HG02763 (cell line): ENCODE measurements around the gene SETD7.
A peak's percentile ranks its signal among the peaks of the same experiment; 100 is the strongest.

ENCODE experiments used
- ATAC-seq: cut with Tn5 transposase; IDR thresholded peaks from one replicate; pipeline ENCODE4 v1.9.1; 2021; ENCODE audit warnings: mild to moderate bottlenecking, moderate library complexity; ENCODE audit not compliant: unreplicated experiment

The SETD7 gene

DNA sequence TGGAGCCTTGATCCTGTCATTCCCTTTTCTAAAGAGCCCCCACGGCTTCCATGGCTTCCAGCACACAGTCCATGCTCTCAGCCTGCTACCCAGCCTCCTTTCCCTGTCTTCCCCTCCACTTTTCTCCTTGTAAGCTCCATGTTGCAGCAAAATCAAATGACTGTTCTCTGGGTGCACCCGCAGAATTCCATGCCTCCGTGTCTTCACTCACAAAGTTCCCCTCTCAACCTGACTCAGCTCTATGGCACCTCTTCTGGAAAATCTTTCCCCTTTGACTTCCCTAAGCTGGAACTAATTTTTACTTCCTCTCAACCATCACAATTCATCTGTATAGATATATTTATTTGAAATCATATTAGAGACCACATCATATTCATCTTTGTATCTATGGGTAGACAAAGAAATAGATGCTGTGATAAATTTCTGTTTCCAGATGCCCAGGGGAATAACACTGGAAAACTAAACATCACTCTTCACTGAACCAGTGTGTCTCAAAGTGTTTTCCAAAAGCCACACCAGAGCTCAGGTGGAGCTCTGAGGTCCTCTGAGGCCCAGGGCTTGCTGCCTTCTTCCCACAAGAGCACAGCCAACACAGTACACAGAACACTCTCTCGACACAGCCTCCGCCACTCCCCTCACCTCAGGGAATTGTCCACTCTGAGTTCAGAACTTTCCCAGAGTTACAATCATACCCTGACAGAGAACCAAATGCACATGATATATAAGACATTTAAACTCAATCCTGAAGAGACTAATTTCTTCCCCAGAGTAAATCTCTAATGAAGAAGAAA lies 3.3 kb downstream of the SETD7 start:
- no peak for ATAC-seq

GRCh38 chr4:139550724-139551429 lies 5.1 kb downstream of the SETD7 start:
- ATAC-seq: no peak

DNA sequence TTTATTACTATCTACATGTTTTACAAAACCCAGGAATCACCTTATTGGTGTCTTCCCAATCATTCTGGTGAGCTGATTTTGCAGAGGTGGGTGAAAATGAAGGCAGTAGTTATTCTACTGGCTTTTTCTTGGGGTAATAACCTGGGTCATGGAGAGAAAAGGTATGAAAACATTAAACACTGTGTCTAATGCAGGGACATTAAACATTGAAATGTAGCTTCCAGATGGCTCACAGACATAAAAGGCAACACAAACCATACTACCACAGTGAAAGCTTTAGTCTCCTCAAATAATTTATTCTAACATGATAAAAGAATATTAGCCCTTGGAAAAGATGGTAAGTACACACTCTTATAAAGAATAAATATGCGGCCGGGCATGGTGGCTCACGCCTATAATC lies 8.0 kb downstream of the SETD7 start:
- no peak for ATAC-seq

GRCh38 chr4:139540632-139541031 lies 15.4 kb downstream of the SETD7 start:
- ATAC-seq: no peak

DNA sequence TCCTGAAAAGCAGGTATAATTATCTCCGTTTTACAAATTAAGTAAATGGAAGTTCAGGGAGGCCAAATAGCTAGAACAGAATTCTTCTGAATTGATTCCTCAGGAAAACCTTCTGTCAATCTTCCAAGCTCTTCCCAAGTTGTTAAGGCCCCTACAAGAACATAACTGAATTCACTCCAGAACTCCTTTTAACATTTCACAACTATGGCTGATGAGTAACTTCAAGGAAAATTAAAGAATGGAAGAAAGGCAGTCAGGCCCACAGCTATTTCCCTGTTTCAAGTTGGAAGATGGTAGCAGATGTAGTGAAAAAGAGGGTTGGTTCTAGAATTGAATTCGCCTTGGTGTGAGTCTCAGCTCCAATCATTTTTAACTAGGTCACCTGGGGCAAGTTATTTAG lies 15.9 kb downstream of the SETD7 start:
- ATAC-seq: no peak

GRCh38 chr4:139537292-139537691 lies 18.7 kb downstream of the SETD7 start:
- no peak for ATAC-seq

GRCh38 chr4:139535871-139536234 lies 20.2 kb downstream of the SETD7 start:
- no peak for ATAC-seq

- no peak for ATAC-seq
Measured at GRCh38 chr4:139535228-139535870, 20.7 kb downstream of the SETD7 start.

GRCh38 chr4:139534287-139534950 lies 21.6 kb downstream of the SETD7 start:
- no peak for ATAC-seq

DNA sequence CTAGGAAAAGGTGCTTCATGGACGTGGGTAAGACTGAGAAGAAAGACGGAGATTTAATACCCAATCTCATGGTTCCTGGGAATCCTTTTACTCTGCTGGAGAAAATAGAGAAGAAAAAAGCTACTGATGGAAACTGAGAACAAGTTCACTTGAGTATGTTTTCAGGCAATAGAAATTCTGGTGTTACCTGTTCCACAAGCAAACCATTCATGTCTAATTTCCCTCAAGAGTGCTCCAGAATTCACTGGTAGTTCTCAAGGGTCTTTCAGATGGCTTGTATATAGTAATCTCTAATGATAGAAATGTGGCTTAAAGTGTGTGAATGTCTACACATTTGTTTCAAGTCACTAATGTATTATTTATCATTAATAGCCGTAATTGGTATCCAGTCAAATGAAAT lies 22.5 kb downstream of the SETD7 start:
- no peak for ATAC-seq

GRCh38 chr4:139532947-139533346 lies 23.1 kb downstream of the SETD7 start:
- ATAC-seq: no peak

- ATAC-seq: peak; percentile 41
Measured at GRCh38 chr4:139530833-139531427, 25.1 kb downstream of the SETD7 start.

- ATAC-seq: no peak
Measured at GRCh38 chr4:139528377-139529005, 27.5 kb downstream of the SETD7 start.

DNA sequence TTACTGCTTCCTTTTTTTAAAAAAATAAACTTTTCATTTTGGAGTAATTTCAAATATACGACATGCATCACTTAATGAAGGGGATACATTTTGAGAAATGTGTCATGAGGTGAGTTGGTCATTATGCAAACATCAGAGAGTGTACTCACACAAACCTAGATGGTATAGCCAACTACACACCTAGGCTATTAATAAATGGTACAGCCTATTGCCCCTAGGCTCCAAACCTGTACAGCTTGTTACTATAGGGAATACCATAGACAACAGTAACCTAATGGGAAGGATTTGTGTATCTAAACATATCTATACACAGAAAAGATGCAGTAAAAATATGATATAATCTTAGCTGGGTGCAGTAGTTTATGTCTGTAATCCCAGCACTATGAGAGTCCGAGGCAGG lies 29.1 kb downstream of the SETD7 start:
- no peak for ATAC-seq

DNA sequence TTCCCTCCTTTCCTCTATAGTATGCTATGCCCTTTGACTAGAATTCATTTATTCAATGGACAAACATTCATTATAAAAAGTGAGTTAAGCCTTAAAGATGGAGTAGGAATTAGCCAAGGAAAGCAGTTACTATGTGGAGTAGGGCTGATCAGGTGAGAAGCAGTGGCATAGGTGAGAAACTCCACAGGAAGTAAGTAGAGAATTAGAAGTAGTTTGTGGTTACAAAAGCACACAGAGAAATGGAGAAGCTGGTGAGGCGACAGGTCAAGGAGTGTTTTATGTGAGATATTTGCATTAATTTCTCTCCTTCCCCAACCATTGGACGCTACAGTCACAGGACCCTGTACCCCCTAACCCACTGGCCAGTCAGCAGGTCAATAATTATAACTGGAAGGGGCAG lies 30.6 kb downstream of the SETD7 start:
- ATAC-seq: no peak

DNA sequence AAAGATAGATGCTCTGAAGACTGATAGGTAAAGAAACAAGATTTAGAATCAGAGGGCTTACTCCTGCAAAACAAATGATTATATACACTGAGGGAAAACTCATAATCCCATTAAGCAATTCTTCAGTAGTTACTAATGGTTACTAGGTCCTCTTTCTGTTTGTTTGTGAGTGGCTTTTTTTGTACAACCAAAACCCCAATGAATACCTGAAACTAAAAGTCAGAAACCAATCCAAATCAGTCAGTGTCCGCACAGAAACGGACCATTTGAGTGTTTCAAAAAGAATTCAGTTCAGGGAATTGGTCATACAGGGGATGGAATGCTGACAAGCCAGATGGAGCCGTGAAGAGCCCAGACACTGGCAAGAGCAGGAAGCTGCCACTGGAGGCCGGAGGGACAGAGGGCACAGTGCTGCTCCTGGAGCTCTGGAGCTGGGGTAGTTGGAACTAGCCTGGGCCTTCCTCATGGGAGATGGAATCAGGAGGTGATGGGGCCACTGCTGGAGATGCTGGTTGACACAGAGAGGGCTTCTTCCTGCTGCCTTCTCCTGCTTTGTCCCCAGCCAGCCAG lies 31.9 kb downstream of the SETD7 start:
- no peak for ATAC-seq

DNA sequence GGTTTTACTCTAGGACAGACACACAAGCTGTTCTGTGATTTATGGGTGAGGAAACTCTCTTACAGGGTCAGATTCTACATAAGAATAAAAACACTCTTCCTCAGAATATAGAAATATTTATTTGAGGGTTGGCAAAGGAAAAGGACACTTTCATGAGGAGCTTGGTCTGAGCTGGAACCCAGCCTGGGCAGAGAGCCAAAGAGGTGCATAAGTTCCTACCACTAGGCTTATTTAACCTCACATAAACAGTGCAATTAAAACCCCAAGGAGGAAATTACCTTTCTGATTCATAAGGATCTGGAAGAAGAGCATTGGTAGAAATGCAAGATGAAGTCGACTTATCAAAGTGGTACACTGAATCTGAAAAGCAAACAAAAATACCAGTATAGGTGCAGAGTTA lies 32.9 kb downstream of the SETD7 start:
- no peak for ATAC-seq

DNA sequence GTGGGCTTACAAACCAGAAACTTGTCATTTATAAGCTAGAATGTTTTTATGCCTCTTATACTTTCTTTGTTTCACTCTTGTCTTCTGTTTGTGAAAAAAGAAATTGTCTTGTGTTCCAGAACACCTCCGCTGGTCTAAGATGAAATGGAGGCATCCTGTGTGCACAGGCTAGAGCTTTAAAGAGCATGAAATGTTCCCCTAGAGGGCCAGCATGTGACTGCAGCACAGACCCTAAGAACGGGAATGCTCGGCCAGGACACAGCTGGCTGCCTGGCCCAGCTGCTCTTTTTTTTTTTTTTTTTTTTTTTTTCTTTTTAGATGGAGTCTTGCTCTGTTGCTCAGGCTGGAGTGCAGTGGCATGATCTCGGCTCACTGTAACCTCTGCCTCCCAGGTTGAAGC lies 33.6 kb downstream of the SETD7 start:
- ATAC-seq: no peak

DNA sequence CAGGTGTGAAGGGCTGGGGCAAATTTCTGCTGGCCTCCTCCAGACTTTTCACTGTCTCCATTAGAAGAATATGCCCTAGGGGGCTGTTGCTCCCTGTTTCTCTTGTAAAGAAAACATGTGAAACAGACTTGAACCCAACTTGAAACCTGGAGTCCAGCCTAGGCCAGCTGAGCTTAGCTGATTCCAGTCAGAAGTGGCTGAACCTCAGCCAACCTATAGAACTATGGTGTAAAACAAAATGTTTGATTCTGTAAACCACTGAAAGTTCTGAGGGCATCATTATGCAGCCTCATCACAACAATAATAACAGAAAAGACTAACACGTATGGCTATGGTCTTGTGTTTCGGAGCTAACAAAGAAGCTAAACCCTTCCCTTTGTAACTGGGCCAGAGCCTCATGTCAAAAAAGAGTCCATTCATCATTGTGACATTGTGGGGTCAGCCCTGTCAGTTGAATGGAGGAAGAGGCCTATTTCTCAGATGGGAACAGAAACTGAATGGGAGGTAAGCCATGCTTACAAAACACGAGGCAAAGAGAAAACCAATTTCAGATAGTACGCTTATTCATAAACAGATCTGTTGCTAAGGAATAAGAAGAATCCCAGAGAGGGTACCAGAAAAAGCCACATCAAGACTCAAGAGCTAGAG lies 34.1 kb downstream of the SETD7 start:
- no peak for ATAC-seq

DNA sequence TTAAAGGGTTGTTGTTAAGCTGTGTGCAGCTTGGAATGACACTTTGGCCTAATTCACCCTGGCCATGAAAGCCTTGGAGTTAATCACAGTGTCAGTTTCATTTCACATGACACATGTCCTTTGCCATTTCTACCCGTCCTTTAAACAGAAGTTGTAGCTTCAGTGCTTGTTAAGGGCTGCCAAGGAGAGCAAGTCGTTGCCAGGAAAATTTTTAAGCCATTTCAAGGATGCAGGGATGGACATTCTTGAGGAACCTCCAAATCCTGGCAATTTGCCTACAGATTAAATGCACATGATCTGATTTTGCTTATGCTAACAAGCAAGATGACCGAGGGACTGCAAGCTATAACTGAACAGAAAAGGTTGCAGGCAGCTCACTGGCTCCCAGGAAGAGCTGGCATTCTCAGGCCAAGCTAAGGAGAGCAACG lies 40.5 kb downstream of the SETD7 start:
- ATAC-seq: no peak
